HG02763 (cell line): ENCODE results near the gene LURAP1L.

Experiments
- ATAC-seq: cut with Tn5 transposase; IDR thresholded peaks from one replicate; pipeline ENCODE4 v1.9.1; 2021; ENCODE audit warnings: mild to moderate bottlenecking, moderate library complexity; ENCODE audit not compliant: unreplicated experiment

LURAP1L gene

GRCh38 chr9:12776513-12777055 is 1.8 kb downstream of the LURAP1L start:
- ATAC-seq = no peak

GRCh38 chr9:12777121-12778022 is 2.6 kb downstream of the LURAP1L start:
- ATAC-seq = no peak

- ATAC-seq = no peak
Measured at GRCh38 chr9:12778389-12778788, 3.6 kb downstream of the LURAP1L start.

- ATAC-seq = no peak
Measured at GRCh38 chr9:12781226-12781733, 6.5 kb downstream of the LURAP1L start.

- no peak for ATAC-seq
Measured at GRCh38 chr9:12783767-12784460, 9.1 kb downstream of the LURAP1L start.

GRCh38 chr9:12784461-12785259 is 9.8 kb downstream of the LURAP1L start:
- no peak for ATAC-seq

GRCh38 chr9:12785260-12785770 is 10.5 kb downstream of the LURAP1L start:
- ATAC-seq = no peak

- no peak for ATAC-seq
Measured at GRCh38 chr9:12785941-12786340, 11.1 kb downstream of the LURAP1L start.

GRCh38 chr9:12790001-12790400 is 15.2 kb downstream of the LURAP1L start:
- no peak for ATAC-seq

- no peak for ATAC-seq
Measured at GRCh38 chr9:12790883-12791282, 16.1 kb downstream of the LURAP1L start.

- ATAC-seq = no peak
Measured at GRCh38 chr9:12794101-12794799, 19.4 kb downstream of the LURAP1L start.

- no peak for ATAC-seq
Measured at GRCh38 chr9:12796601-12797000, 21.8 kb downstream of the LURAP1L start.

GRCh38 chr9:12797037-12797436 is 22.2 kb downstream of the LURAP1L start:
- ATAC-seq = no peak

GRCh38 chr9:12798066-12798770 is 23.4 kb downstream of the LURAP1L start:
- no peak for ATAC-seq

- no peak for ATAC-seq
Measured at GRCh38 chr9:12801187-12801586, 26.4 kb downstream of the LURAP1L start.

- no peak for ATAC-seq
Measured at GRCh38 chr9:12801663-12802062, 26.8 kb downstream of the LURAP1L start.

GRCh38 chr9:12802093-12802492 is 27.3 kb downstream of the LURAP1L start:
- ATAC-seq = no peak

GRCh38 chr9:12808569-12808968 is 33.7 kb downstream of the LURAP1L start:
- no peak for ATAC-seq

GRCh38 chr9:12809720-12810119 is 34.9 kb downstream of the LURAP1L start:
- ATAC-seq = no peak
